ENCODE data around the gene PRKCA.

Gene PRKCA

GRCh38 chr17:66784621-66785364, 482.4 kb downstream of the PRKCA start:
- H3K4me3 ChIP-seq (ENCODE audit: control insufficient read depth, low read depth, low read length): no peak overlapping the region
- TF ChIP-seq CTCF (conservative IDR thresholded peaks at IDR 0.05; ENCODE audit: control insufficient read depth, insufficient read depth, low read depth, low read length): no peak
- no peak for DNase-seq (ENCODE audit: low read depth)

GRCh38 chr17:66786107-66786506, 483.7 kb downstream of the PRKCA start:
- DNase-seq (ENCODE audit: low read depth): no peak
- TF ChIP-seq CTCF (conservative IDR thresholded peaks at IDR 0.05; ENCODE audit: control insufficient read depth, insufficient read depth, low read depth, low read length): no peak
- no peak overlapping the region for H3K4me3 ChIP-seq (ENCODE audit: control insufficient read depth, low read depth, low read length)

- DNase-seq (ENCODE audit: low read depth): no peak
- H3K4me3 ChIP-seq (ENCODE audit: control insufficient read depth, low read depth, low read length): no peak overlapping the region
- no peak for TF ChIP-seq CTCF (conservative IDR thresholded peaks at IDR 0.05; ENCODE audit: control insufficient read depth, insufficient read depth, low read depth, low read length)
These were observed 485.5 kb downstream of the PRKCA start for GRCh38 chr17:66787914-66788313.

GRCh38 chr17:66789093-66789492, 486.7 kb downstream of the PRKCA start:
- no peak overlapping the region for H3K4me3 ChIP-seq (ENCODE audit: control insufficient read depth, low read depth, low read length)
- no peak for TF ChIP-seq CTCF (conservative IDR thresholded peaks at IDR 0.05; ENCODE audit: control insufficient read depth, insufficient read depth, low read depth, low read length)
- DNase-seq (ENCODE audit: low read depth): no peak

GRCh38 chr17:66789961-66790437, 487.6 kb downstream of the PRKCA start:
- TF ChIP-seq CTCF (conservative IDR thresholded peaks at IDR 0.05; ENCODE audit: control insufficient read depth, insufficient read depth, low read depth, low read length): no peak
- H3K4me3 ChIP-seq (ENCODE audit: control insufficient read depth, low read depth, low read length): no peak overlapping the region
- no peak for DNase-seq (ENCODE audit: low read depth)

- no peak for TF ChIP-seq CTCF (conservative IDR thresholded peaks at IDR 0.05; ENCODE audit: control insufficient read depth, insufficient read depth, low read depth, low read length)
- DNase-seq (ENCODE audit: low read depth): no peak
These were observed 488.2 kb downstream of the PRKCA start for GRCh38 chr17:66790501-66791061.

More at GRCh38 chr17:66790501-66791061, 488.2 kb downstream of the PRKCA start:
- no peak overlapping the region for H3K4me3 ChIP-seq (ENCODE audit: control insufficient read depth, low read depth, low read length)
